Neural cell (in vitro differentiated cells): ENCODE data around the gene OAT. TPM values are rescaled to one million over a fixed set of nuclear protein-coding genes. Genes with fewer than 3 reads are reported as not detected.

ENCODE experiments used
- H2AFZ ChIP-seq: fragments of 200-600, 300-800 bp; sonication (generic), shearing (Covaris generic); 2 replicates; pipeline ENCODE4 v1.6.0; 2014; ENCODE audit warnings: low read depth, mild to moderate bottlenecking, antibody characterized with exemption, low read length, moderate library complexity
- H3F3A ChIP-seq: fragments of 200-600 bp; shearing (Covaris generic); 2 replicates; pipeline ENCODE4 v1.6.1; 2016; ENCODE audit warnings: mild to moderate bottlenecking, moderate library complexity, mixed read lengths, antibody characterized with exemption, low read length; ENCODE audit not compliant: insufficient read depth, poor library complexity, severe bottlenecking
- H3K27ac ChIP-seq: fragments of 200-600, 300-800 bp; sonication (generic), shearing (Covaris generic); 2 replicates; pipeline ENCODE4 v1.5.1; 2014; ENCODE audit warnings: mild to moderate bottlenecking, low read length, moderate library complexity
- H3K27me3 ChIP-seq: fragments of 300-800, 200-600 bp; sonication (generic), shearing (Covaris generic); 2 replicates; pipeline ENCODE4 v1.6.0; 2014; ENCODE audit warnings: mild to moderate bottlenecking, low read depth, low read length, moderate library complexity; ENCODE audit not compliant: insufficient read depth
- H3K36me3 ChIP-seq: fragments of 300-800, 200-600 bp; sonication (generic), shearing (Covaris generic); 2 replicates; pipeline ENCODE4 v1.5.1; 2014; ENCODE audit warnings: mild to moderate bottlenecking, antibody characterized with exemption, low read length, moderate library complexity; ENCODE audit not compliant: insufficient read depth
- H3K4me2 ChIP-seq: fragments of 300-800, 200-600 bp; sonication (generic), shearing (Covaris generic); 2 replicates; pipeline ENCODE4 v1.6.0; 2014; ENCODE audit warnings: mild to moderate bottlenecking, low read length
- H3K4me3 ChIP-seq: fragments of 300-800, 200-600 bp; sonication (generic), shearing (Covaris generic); 2 replicates; pipeline ENCODE4 v1.5.1; 2014; ENCODE audit warnings: mild to moderate bottlenecking, low read length, moderate library complexity
- H3K79me2 ChIP-seq: fragments of 200-600 bp; shearing (Covaris generic); replicated peaks from 2 replicates; pipeline ENCODE4 v1.6.0; 2014; ENCODE audit warnings: mild to moderate bottlenecking, low read length, moderate library complexity; ENCODE audit not compliant: insufficient read depth
- H3K9ac ChIP-seq: fragments of 300-800, 200-600 bp; sonication (generic), shearing (Covaris generic); 2 replicates; pipeline ENCODE4 v1.6.1; 2016; ENCODE audit warnings: mild to moderate bottlenecking, low read length, mixed read lengths
- H3K9me2 ChIP-seq: fragments of 200-600 bp; shearing (Covaris generic); 2 replicates; pipeline ENCODE4 v1.6.1; 2016; ENCODE audit warnings: mild to moderate bottlenecking, low read length, mixed read lengths; ENCODE audit not compliant: insufficient read depth
- H3K9me3 ChIP-seq: fragments of 200-600, 300-800 bp; sonication (generic), shearing (Covaris generic); 2 replicates; pipeline ENCODE4 v1.6.1; 2016; ENCODE audit warnings: mild to moderate bottlenecking, mixed run types, low read length, moderate library complexity, mixed read lengths
- H4K20me1 ChIP-seq: fragments of 200-600 bp; shearing (Covaris generic); 2 replicates; pipeline ENCODE4 v1.6.1; 2016; ENCODE audit warnings: mild to moderate bottlenecking, mixed run types; ENCODE audit not compliant: insufficient read depth
- EP300 ChIP-seq: fragments of 450-650 bp; conservative IDR thresholded peaks from 2 replicates; pipeline ENCODE4 v1.6.1; 2014; ENCODE audit warnings: antibody characterized with exemption, mild to moderate bottlenecking, moderate library complexity; ENCODE audit not compliant: poor library complexity, severe bottlenecking
- EZH2 ChIP-seq: fragments of 200-600, 300-800 bp; shearing (Covaris generic), sonication (generic); IDR thresholded peaks from 2 replicates; pipeline ENCODE4 v1.6.1; 2014; ENCODE audit warnings: antibody characterized with exemption, low read length, borderline replicate concordance, mild to moderate bottlenecking; ENCODE audit not compliant: insufficient read depth, poor library complexity, severe bottlenecking
- MXI1 ChIP-seq: fragments of 450-650 bp; conservative IDR thresholded peaks from 2 replicates; pipeline ENCODE4 v1.6.1; 2014; ENCODE audit warnings: antibody characterized with exemption, mild to moderate bottlenecking; ENCODE audit not compliant: poor library complexity, severe bottlenecking
- POLR2AphosphoS5 ChIP-seq: IDR thresholded peaks from 2 replicates; pipeline ENCODE4 v1.6.1; 2012
- RAD21 ChIP-seq: fragments of 450-650 bp; conservative IDR thresholded peaks from 2 replicates; pipeline ENCODE4 v1.6.1; 2014; ENCODE audit warnings: antibody characterized with exemption, mild to moderate bottlenecking, moderate library complexity
- SMC3 ChIP-seq: fragments of 450-650 bp; conservative IDR thresholded peaks from 2 replicates; pipeline ENCODE4 v1.6.1; 2014; ENCODE audit warnings: antibody characterized with exemption, mild to moderate bottlenecking, moderate library complexity; ENCODE audit not compliant: poor library complexity
- TAF1 ChIP-seq: IDR thresholded peaks from 2 replicates; pipeline ENCODE4 v1.6.1; 2012; ENCODE audit warnings: low read depth
- polyA plus RNA-seq: library from polyadenylated mRNA; depleted of rRNA; stranded (reverse); fragments of >200 nt; gene quantifications from 2 replicates; pipeline ENCODE4 v1.2.3, GENCODE V29; 2014
- TF ChIP-seq, protein P1 (sequence below): IDR thresholded peaks from 2 replicates; pipeline ENCODE4 v1.6.1; 2012; ENCODE audit warnings: borderline replicate concordance
- TF ChIP-seq, protein P2 (sequence below): fragments of 450-650 bp; IDR thresholded peaks from 2 replicates; pipeline ENCODE4 v1.5.1; 2014; ENCODE audit warnings: antibody characterized with exemption, mild to moderate bottlenecking, moderate library complexity; ENCODE audit not compliant: poor library complexity, severe bottlenecking

OAT gene
- polyA plus RNA-seq, 1 donor from 2014 or later = 132 TPM

DNA sequence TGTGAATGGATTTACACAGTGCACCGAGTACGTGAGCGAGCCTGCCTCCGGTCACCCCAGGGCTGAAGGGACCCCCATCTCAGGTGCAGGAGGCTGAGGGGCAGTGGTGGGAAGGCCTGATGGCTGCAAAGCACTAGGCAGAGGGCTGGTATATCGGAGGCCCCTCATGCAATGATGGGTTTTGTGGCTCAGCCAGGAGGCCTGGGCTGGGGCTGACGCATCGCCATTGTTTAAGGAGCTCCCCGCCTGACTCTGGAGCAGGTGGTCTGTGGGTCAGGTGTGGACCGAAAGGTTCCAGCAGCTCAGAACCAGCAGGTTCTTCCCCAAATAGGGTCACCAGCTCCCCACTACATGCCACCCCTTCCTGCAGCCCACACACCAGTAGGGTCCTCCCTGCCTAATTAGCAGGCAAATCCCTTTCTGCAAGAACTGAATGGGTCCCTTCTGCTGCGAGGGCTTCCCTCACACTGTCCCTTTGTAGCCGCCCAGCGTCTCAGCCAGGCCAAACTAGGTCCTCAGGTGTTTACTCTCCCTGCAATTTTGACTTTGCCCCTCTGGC, 33.0 kb downstream of the OAT start:
- H3K9me3 ChIP-seq = no peaks in the 10 kb centered on the region
- H3K9ac ChIP-seq = no peak overlapping the region
- TF ChIP-seq, protein P1, sequence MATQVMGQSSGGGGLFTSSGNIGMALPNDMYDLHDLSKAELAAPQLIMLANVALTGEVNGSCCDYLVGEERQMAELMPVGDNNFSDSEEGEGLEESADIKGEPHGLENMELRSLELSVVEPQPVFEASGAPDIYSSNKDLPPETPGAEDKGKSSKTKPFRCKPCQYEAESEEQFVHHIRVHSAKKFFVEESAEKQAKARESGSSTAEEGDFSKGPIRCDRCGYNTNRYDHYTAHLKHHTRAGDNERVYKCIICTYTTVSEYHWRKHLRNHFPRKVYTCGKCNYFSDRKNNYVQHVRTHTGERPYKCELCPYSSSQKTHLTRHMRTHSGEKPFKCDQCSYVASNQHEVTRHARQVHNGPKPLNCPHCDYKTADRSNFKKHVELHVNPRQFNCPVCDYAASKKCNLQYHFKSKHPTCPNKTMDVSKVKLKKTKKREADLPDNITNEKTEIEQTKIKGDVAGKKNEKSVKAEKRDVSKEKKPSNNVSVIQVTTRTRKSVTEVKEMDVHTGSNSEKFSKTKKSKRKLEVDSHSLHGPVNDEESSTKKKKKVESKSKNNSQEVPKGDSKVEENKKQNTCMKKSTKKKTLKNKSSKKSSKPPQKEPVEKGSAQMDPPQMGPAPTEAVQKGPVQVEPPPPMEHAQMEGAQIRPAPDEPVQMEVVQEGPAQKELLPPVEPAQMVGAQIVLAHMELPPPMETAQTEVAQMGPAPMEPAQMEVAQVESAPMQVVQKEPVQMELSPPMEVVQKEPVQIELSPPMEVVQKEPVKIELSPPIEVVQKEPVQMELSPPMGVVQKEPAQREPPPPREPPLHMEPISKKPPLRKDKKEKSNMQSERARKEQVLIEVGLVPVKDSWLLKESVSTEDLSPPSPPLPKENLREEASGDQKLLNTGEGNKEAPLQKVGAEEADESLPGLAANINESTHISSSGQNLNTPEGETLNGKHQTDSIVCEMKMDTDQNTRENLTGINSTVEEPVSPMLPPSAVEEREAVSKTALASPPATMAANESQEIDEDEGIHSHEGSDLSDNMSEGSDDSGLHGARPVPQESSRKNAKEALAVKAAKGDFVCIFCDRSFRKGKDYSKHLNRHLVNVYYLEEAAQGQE = no peak
- TF ChIP-seq POLR2AphosphoS5 (no peak), SMC3 (no peak), RAD21 (no peak), EZH2 (no peak), TAF1 (no peak), EP300 (no peak), MXI1 (no peak)
- TF ChIP-seq, protein P2, sequence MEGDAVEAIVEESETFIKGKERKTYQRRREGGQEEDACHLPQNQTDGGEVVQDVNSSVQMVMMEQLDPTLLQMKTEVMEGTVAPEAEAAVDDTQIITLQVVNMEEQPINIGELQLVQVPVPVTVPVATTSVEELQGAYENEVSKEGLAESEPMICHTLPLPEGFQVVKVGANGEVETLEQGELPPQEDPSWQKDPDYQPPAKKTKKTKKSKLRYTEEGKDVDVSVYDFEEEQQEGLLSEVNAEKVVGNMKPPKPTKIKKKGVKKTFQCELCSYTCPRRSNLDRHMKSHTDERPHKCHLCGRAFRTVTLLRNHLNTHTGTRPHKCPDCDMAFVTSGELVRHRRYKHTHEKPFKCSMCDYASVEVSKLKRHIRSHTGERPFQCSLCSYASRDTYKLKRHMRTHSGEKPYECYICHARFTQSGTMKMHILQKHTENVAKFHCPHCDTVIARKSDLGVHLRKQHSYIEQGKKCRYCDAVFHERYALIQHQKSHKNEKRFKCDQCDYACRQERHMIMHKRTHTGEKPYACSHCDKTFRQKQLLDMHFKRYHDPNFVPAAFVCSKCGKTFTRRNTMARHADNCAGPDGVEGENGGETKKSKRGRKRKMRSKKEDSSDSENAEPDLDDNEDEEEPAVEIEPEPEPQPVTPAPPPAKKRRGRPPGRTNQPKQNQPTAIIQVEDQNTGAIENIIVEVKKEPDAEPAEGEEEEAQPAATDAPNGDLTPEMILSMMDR = no peak
- no peaks in the 10 kb centered on the region for H4K20me1 ChIP-seq
- no peak overlapping the region for H3K4me2 ChIP-seq
- H3K27me3 ChIP-seq = no peaks in the 10 kb centered on the region
- H3K4me3 ChIP-seq = no peak overlapping the region
- no peaks in the 10 kb centered on the region for H3K36me3 ChIP-seq
- H3K27ac ChIP-seq = no peak overlapping the region
- H3K79me2 ChIP-seq = no peaks in the 10 kb centered on the region
- H2AFZ ChIP-seq = no peak overlapping the region
- no peaks in the 10 kb centered on the region for H3K9me2 ChIP-seq
- H3F3A ChIP-seq = no peaks in the 10 kb centered on the region

DNA sequence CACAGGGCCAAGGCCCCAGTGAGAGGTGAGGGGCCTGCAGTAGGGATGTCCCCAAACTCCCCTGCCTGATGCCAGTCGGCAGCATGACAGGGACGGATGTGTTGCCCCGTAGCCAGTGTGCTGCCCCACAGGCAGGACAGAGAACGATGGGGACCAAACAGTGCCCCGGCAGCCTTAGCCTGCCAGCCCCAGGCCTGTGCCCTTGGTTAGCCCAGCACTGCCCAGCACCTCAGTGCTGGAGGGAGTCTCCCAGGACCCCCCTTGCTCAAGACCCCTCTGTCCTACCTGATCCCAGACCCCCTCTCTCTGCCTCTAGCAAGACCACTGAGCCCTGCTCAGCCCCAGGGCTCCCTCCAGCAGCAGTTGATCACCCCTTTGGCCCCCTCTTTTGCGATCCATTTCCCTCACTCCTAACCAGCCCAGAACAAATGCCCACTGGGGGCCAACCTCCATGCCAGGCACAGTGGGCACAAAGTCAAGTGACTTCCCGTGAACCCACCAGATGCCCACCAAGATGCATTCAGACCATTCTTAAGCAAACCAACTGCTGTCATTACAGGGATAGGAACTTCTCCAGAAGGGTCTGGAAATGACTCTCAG, 34.0 kb downstream of the OAT start:
- H3K4me3 ChIP-seq = no peak overlapping the region
- no peaks in the 10 kb centered on the region for H3K9me2 ChIP-seq
- H3K9me3 ChIP-seq = no peaks in the 10 kb centered on the region
- H4K20me1 ChIP-seq = no peaks in the 10 kb centered on the region
- H3K27ac ChIP-seq = no peak overlapping the region
- H3K27me3 ChIP-seq = no peaks in the 10 kb centered on the region
- H3F3A ChIP-seq = no peaks in the 10 kb centered on the region
- no peak overlapping the region for H3K9ac ChIP-seq
- no peaks in the 10 kb centered on the region for H3K79me2 ChIP-seq
- TF ChIP-seq EZH2 (no peak), EP300 (no peak), POLR2AphosphoS5 (no peak), MXI1 (no peak), RAD21 (no peak), TAF1 (no peak), SMC3 (no peak)
- TF ChIP-seq, protein P2 = no peak
- TF ChIP-seq, protein P1 = no peak
- no peak overlapping the region for H3K4me2 ChIP-seq
- no peak overlapping the region for H2AFZ ChIP-seq
- H3K36me3 ChIP-seq = no peaks in the 10 kb centered on the region
